GM19193 (cell line): Measurements from ENCODE around the gene CCDC57.

Experiments used
- POLR2A ChIP-seq: IDR thresholded peaks from 4 replicates; pipeline ENCODE4 v1.6.1; 2011; ENCODE audit not compliant: insufficient read depth, insufficient read length; ENCODE audit errors: extremely low read depth

The CCDC57 gene

DNA sequence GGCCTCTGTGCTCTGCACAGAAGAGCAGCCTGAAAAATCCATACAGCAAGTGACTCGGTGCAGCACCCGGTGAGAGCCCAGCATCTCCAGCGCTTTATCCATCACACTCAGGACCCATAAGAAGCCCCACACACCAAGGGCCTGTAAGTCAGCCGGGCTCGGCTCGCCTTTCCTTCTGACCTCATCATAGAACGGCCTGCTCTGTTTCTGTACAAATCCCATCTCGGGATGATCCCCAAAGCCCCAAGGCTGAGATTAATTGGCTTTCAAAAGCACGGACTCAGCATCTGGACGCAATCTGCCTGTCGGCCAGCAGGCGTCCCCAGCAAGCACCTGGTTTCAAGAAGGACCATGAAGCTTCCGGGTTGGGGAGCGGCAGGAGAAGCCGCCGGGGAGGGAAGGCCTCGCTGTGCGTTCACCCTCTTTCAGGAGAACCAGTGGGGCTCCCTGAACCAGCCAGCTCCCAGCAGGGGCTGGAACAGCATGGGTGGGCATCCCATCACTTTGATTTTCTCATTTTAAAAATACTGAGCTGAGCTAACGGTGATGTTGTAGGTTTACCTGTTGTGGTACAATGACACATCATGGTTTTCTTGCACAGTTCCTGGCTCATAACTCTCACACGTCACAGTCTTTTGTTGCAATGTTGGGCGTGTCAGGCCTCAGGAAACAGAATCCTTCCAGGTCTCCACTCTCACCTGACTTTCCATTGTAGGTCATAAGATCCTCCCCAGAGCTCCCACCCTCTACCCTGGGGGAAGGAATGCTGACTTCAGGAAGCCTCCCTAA lies 6.7 kb downstream of the CCDC57 start:
- peak; percentile 85 for TF ChIP-seq POLR2A

DNA sequence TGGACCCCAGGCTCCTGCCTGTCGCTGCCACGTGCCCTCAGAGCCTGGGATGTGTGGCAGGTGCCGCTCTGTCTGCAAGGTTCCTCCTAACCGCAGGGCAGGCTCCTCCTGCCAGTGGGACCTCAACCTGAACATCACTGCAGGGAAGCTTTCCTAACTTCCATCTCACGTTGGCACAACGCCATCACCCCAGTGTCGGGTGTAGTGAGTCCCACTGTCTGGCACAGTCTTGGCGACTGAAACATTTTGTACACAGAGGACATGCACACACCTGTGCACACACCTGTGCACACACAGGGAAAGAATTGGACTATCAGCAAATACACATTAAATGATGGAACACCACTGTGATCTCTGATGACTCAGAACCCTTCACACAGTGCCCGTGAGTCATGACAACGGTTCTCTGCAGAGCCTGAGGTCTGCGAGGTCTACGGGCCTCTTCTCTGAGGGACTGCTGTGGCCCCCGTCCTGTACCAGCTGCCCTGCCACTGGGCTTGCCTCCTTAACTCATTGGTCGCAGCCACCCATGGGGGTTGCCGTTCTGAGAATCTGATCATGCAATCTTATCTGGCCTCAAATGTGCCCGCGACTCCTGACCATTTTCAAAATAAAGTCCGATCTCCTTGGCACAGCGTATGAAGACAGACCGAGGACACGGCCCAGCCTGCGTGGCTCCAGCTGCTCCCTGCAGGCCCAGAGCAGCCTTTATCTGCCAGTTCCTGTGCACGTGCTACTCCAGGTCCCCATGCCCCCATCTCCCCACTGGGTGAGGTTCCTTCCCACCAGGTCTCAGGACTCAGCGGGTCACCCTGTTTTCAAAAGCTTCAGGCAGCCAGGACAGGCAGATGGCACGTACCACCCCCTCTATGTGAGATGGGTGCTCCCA lies 7.6 kb downstream of the CCDC57 start:
- no peak for TF ChIP-seq POLR2A

DNA sequence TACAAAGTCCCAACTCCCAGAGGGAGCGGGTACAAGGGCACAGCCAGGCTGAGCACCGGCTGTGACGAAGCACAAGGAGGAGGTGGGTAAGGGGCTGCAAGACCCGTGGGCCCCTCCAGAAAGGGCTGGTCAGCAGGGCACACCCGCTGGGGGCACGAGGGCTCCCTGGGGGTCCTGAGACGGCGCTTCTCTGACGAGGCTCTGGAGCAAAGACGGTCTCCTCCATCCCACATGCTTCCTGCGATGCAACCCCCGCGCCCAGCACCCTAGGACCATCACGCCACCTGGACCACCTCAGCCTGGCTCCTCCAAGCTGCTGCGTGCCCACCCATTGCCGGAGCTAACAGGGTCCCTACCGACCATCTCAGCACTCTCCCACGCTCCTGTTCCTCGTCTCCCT lies 8.7 kb downstream of the CCDC57 start:
- no peak for TF ChIP-seq POLR2A

DNA sequence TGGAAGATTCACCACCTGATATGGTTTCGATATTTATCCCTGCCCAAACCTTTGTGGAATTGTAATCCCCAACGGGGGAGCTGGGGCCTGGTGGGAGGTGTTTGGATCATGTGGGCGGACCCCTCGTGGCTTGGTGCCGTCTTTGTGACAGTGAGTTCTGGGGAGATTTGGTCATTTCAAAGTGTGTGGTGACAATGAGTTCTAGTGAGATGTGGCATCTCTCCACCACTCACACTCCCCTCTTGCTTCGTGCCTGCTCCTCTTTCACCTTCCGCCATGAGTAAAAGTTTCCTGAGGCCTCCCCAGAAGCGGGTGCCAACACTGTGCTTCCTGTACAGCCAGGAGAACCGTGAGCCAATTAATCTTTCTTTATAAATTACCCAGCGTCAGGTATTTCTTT lies 9.7 kb downstream of the CCDC57 start:
- no peak for TF ChIP-seq POLR2A

DNA sequence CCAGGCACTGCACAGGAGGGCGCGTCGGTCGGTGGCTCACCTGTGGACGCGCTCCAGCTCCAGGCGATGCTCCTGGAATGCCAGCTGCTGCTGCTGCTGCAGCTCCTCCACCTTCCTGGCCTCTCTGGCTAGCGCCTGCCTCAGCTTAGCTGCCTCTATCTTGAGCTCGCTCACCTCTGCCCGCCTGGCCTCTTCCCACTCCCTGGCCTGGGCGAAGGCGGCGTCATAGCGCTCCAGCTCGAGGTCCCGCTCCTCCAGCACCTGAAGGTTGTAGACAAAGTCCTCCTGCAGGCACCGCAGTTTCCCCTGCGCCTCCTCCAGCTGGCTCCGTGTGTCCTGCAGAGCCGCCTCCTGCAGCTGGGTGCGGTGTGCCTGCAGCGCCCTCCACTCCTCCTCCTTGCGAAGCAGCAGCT lies 11.1 kb downstream of the CCDC57 start:
- no peak for TF ChIP-seq POLR2A

DNA sequence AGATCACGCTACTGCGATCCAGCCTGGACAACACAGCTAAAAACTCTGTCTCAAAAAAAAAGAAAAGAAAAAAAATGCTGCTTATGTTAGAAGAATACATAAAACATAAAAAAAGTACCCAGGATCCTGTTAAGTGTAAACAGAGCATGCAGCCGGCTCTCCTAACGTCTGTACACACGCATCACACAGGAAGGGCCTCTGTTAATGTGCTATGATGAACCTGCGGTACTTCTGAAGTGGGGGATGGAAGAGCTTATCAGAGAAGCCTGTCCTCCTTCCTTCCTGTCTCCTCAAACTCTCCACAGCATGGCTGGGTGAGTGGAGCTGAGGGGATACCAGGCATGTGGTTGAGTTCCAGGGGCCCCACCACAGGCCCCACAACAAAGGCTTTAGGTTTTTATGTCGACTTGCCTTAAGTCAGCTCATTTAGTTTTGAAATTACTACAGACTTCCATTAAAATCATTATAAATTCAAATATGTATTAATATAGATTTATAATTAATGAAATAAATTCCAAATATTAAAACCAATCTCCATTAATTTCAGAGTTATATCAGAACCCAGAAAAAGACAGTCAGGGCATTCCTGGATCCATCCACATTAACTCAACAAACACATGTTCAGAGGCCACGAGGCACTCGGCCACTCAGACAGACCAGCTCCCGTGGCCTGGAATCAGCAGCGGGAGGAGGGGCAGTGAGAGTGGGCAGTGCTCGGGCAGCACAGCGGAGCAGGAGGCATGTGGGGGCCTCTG lies 11.7 kb downstream of the CCDC57 start:
- TF ChIP-seq POLR2A, result no peak

DNA sequence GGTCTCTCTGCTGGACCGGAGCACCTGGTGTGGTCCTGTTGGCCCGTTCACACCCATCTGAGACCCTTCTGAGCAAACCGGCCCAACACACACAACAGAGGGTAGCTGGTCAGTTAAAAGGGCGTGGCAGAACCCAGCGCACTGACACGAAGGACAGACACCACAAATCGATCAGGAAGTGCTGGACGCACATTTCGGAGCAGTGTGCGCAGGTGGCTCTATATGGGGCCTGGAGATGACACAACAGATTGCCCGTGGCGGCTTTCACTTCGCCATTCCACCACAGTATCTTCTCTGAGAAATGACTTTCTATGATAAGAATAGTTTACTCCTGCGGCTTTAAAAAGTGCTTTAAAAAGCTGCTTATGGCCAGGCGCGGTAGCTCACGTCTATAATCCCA lies 12.5 kb downstream of the CCDC57 start:
- no peak for TF ChIP-seq POLR2A

DNA sequence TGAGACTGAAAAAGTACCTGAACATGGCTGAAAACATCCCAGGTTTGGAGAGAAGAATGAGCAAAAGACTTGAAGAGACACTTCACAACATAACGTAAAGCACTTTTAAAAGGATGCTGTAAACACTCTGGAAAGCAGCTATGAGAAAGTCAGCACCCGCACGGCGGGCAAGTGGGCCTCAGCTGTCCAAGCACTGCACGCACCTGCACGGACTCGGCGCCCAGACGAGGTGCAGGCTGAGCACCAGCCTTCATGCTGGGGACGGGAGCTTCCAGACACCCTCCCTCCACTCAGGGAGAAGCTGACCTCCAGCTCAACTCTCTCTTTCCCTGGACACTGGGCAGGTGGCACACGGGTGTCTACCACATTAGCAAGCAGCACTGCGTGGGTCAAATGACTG lies 13.1 kb downstream of the CCDC57 start:
- TF ChIP-seq POLR2A, result no peak

DNA sequence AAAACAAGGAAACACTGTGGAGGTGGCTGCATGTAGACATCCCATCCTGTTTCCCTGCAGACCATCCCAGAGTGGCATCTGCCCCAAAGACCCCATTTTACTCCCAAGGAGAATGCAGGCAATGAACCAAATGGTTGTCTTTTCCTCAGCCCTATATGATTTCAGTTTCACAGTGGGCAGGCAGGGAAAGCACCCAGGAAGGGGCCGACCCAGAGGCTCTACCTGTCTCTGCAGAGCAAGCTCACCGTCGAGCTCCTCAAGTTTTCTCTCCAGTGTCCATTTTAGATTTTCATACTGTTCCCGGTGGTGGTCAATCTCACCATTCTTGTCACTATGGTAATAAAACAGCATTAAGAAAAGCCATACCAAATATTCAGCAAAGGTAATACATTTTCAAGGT lies 14.6 kb downstream of the CCDC57 start:
- TF ChIP-seq POLR2A, result no peak

DNA sequence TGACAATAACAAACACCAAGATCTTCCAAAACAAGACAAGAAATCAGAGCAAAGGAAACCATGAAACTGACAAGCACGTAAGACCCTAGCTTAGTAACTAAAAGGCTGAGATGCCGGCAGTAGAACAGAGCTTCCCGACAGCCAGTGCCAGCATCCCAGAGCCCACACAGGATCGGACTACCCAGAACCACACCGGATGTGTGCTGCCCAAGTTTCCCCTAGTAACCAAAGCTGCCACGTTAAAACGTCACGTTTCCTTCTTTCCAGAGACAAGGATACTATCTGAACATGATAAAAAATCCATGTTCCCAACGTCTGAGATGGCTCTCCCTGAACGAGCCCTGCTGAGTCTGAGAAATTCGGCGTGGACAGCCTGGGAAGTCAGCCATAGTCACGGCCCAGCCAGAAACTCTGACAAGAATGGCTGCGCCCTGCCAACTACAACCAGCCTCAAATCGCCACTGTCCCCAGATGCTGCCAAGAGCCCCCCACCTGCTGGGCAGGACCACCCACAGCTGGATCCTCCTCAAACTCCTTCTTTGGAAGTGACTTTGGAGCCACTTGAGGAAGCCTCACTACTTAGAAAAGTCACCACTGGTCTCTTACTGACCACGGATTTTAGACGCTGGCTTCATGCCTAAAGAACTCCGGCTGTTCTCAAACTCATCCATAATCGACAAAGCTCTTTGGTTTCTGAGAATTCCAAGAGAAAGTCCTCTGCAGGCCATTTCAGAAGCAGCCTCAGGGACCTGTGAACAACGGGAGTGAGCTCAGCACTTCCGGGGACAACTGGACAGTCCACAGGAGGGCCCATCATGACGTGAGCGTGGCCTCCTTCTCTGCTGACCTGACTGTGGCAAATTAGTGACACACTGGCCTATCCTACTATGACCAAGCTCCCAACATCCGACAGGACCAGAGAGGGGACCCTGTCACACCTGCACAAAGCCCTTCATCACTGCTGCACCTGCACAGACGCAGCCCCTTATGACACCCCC lies 16.7 kb downstream of the CCDC57 start:
- TF ChIP-seq POLR2A, result no peak

DNA sequence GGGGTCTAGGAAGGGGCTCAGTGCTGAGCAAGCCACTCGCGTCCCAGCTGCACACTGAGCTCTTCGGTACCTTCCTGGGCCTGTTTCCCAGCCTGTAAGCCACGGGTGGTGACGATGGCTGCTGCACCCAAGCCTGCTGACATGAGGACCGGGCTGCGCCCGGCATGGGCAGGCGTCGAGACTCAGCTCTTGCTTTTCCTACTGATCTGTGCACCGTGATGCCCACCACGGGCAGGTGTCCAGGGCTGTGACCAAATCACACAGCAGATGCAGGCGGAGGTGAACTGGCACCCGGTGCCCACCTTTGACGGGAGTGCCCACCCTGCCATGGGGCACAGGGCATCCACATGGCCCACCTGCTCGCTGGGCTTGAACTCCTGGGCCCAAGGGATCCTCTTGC lies 17.9 kb downstream of the CCDC57 start:
- TF ChIP-seq POLR2A, result no peak

DNA sequence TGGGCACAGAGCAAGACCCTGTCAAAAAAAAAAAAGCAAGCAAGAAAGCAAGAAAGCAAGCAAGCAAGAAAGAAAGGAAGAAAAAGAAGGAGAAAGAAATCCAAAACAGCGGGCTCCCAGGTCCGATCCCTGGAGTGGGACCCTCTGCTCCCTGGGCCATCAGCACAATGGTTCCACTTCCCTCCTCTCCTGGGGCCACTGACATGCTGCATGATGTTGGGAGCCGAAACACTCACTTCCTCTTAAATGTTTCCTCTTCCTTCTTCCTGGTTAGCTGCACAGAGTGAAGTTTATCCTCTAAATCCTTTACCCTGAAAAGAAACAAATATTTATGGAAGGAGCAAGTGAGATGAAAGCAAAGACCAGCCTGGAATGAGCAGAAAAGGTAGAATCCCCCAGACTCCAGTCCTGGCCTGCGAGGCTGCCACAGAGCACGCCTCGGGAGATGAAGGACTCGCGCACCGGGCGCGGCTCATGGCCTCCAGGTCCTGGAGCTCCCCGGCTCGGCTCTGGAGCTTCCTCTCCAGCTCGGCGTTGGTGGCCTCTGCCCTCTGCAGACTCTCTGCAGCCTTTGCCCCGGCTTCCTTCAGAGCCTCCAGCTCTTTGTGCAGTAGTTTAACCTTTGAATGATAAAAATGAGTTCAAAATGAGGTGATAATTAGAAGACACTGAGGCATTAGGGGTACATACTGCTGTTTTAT lies 19.0 kb downstream of the CCDC57 start:
- TF ChIP-seq POLR2A, result no peak
